ENCODE measurements around the gene EGFL6.

- TF ChIP-seq, protein P1, sequence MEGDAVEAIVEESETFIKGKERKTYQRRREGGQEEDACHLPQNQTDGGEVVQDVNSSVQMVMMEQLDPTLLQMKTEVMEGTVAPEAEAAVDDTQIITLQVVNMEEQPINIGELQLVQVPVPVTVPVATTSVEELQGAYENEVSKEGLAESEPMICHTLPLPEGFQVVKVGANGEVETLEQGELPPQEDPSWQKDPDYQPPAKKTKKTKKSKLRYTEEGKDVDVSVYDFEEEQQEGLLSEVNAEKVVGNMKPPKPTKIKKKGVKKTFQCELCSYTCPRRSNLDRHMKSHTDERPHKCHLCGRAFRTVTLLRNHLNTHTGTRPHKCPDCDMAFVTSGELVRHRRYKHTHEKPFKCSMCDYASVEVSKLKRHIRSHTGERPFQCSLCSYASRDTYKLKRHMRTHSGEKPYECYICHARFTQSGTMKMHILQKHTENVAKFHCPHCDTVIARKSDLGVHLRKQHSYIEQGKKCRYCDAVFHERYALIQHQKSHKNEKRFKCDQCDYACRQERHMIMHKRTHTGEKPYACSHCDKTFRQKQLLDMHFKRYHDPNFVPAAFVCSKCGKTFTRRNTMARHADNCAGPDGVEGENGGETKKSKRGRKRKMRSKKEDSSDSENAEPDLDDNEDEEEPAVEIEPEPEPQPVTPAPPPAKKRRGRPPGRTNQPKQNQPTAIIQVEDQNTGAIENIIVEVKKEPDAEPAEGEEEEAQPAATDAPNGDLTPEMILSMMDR (IDR thresholded peaks at IDR 0.05): no peak
- TF ChIP-seq POLR2A (IDR thresholded peaks at IDR 0.05): no peak
Observed at GRCh38 chrX:13669246-13669737, 99.9 kb downstream of the EGFL6 start.
